DMS114 treated with DMSO at 0.1 percent for 48 hours (cell line): Measurements from ENCODE around the gene ABHD13.
"Not testable (repeated sequence)": the region's sequence is repeated elsewhere in the genome, so short reads cannot be mapped to it uniquely, and the experiment has no call there.

Experiments
- DNase-seq: peaks from one replicate; lab custom pipeline; 2025; ENCODE audit not compliant: unreplicated experiment; lab: John Stamatoyannopoulos, UW

ABHD13 gene

GRCh38 chr13:108223687-108224503, 5.7 kb downstream of the ABHD13 start:
- no peak for DNase-seq

- DNase-seq = no peak
These were observed 7.2 kb downstream of the ABHD13 start for GRCh38 chr13:108225440-108225839.

- no peak for DNase-seq
These were observed 8.0 kb downstream of the ABHD13 start for GRCh38 chr13:108226184-108226583.

- peak; percentile 3 for DNase-seq
These were observed 9.6 kb downstream of the ABHD13 start for GRCh38 chr13:108227651-108228272.

GRCh38 chr13:108230377-108230776, 12.2 kb downstream of the ABHD13 start:
- DNase-seq = no peak

GRCh38 chr13:108249150-108249549, 31.0 kb downstream of the ABHD13 start:
- DNase-seq = no peak

GRCh38 chr13:108257248-108257647, 39.1 kb downstream of the ABHD13 start:
- no peak for DNase-seq

GRCh38 chr13:108263621-108264355, 45.6 kb downstream of the ABHD13 start:
- DNase-seq = no peak

- no peak for DNase-seq
These were observed 48.3 kb downstream of the ABHD13 start for GRCh38 chr13:108266321-108266990.

GRCh38 chr13:108267347-108267746, 49.2 kb downstream of the ABHD13 start:
- no peak for DNase-seq

- DNase-seq = not testable (repeated sequence)
These were observed 49.7 kb downstream of the ABHD13 start for GRCh38 chr13:108267855-108268254.

GRCh38 chr13:108268466-108269112, 50.4 kb downstream of the ABHD13 start:
- no peak for DNase-seq

- no peak for DNase-seq
These were observed 51.6 kb downstream of the ABHD13 start, which contains the start of gene TNFSF13B for GRCh38 chr13:108269601-108270328. Gene TNFSF13B, plus strand, starts transcription at chr13:108269718. Its CDS starts 178 bp downstream, at chr13:108269896.

- DNase-seq = no peak
These were observed 52.2 kb downstream of the ABHD13 start for GRCh38 chr13:108270442-108270841.

- no peak for DNase-seq
These were observed 54.1 kb downstream of the ABHD13 start for GRCh38 chr13:108272333-108272732.

- DNase-seq = no peak
These were observed 55.4 kb downstream of the ABHD13 start for GRCh38 chr13:108273429-108274118.

GRCh38 chr13:108274718-108275117, 56.5 kb downstream of the ABHD13 start:
- DNase-seq = no peak

- no peak for DNase-seq
These were observed 57.9 kb downstream of the ABHD13 start for GRCh38 chr13:108276060-108276459.

GRCh38 chr13:108278466-108278865, 60.3 kb downstream of the ABHD13 start:
- DNase-seq = no peak
